Hepatocyte (in vitro differentiated cells): ENCODE measurements around the gene VPS8.

Experiments
- EZH2 ChIP-seq: fragments of 200-600 bp; sonication (generic); IDR thresholded peaks from 2 replicates; pipeline ENCODE4 v1.6.1; 2016; ENCODE audit warnings: antibody characterized with exemption, mild to moderate bottlenecking, borderline replicate concordance
- EZH2phosphoT487 ChIP-seq: fragments of 200-600 bp; sonication (generic); IDR thresholded peaks from one replicate; pipeline ENCODE4 v1.6.1; 2018; ENCODE audit warnings: antibody characterized with exemption, mild to moderate bottlenecking, low read depth, moderate library complexity; ENCODE audit not compliant: unreplicated experiment, severe bottlenecking
- TF ChIP-seq, protein P1 (sequence below): fragments of 200-600 bp; sonication (generic); IDR thresholded peaks from 2 replicates; pipeline ENCODE4 v1.5.1; 2016; ENCODE audit warnings: antibody characterized with exemption, mild to moderate bottlenecking; ENCODE audit not compliant: poor library complexity

- TF ChIP-seq, protein P1, sequence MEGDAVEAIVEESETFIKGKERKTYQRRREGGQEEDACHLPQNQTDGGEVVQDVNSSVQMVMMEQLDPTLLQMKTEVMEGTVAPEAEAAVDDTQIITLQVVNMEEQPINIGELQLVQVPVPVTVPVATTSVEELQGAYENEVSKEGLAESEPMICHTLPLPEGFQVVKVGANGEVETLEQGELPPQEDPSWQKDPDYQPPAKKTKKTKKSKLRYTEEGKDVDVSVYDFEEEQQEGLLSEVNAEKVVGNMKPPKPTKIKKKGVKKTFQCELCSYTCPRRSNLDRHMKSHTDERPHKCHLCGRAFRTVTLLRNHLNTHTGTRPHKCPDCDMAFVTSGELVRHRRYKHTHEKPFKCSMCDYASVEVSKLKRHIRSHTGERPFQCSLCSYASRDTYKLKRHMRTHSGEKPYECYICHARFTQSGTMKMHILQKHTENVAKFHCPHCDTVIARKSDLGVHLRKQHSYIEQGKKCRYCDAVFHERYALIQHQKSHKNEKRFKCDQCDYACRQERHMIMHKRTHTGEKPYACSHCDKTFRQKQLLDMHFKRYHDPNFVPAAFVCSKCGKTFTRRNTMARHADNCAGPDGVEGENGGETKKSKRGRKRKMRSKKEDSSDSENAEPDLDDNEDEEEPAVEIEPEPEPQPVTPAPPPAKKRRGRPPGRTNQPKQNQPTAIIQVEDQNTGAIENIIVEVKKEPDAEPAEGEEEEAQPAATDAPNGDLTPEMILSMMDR: no peak
- TF ChIP-seq EZH2phosphoT487 (no peak), EZH2 (no peak)
Measured at GRCh38 chr3:184889312-184889904, 77.4 kb downstream of the VPS8 start.
